Activated naive CD4-positive, alpha-beta T cell treated with anti-CD3 and anti-CD28 coated beads for 36 hours (primary cell): Measurements from ENCODE around the gene OTOF. TPM values are rescaled to one million over a fixed set of nuclear protein-coding genes. Genes with fewer than 3 reads are reported as not detected.

Experiments used
- CTCF ChIA-PET: fragments of 350-600 bp; sonication (Branson Sonifier 250); formaldehyde crosslinking; loops from one replicate; lab custom pipeline; 2021; ENCODE audit warnings: antibody characterized with exemption; lab: Charles Lee
- DNase-seq: peaks from one replicate; pipeline ENCODE4 v3.0.0-alpha.2; 2020
- H3K27ac Mint-ChIP-seq: one replicate; pipeline ENCODE4 v1.8.0; 2021; ENCODE audit warnings: mild to moderate bottlenecking, mixed read lengths
- H3K27me3 Mint-ChIP-seq: one replicate; pipeline ENCODE4 v1.8.0; 2021; ENCODE audit warnings: low read depth, mixed read lengths
- H3K36me3 Mint-ChIP-seq: one replicate; pipeline ENCODE4 v1.8.0; 2021; ENCODE audit warnings: low read depth, mixed read lengths
- H3K4me1 Mint-ChIP-seq: one replicate; pipeline ENCODE4 v1.8.0; 2021; ENCODE audit warnings: low read depth, mixed read lengths
- H3K4me3 Mint-ChIP-seq: one replicate; pipeline ENCODE4 v1.8.0; 2021; ENCODE audit warnings: mild to moderate bottlenecking, moderate library complexity, mixed read lengths
- H3K9me3 Mint-ChIP-seq: one replicate; pipeline ENCODE4 v1.8.0; 2021; ENCODE audit warnings: mixed read lengths
- intact Hi-C: fragments of 100-400 bp; cut with micrococcal nuclease; formaldehyde crosslinking; loops from one replicate; pipeline ENCODE4 v1.15.1; 2023
- total RNA-seq, 2 experiments: library from RNA; stranded (reverse); gene quantifications; one replicate each; pipeline ENCODE4 v1.2.3, GENCODE V29; 2021

The OTOF gene
- total RNA-seq, 2 experiments from 2014 or later: 0.45 to 0.52 TPM

DNA sequence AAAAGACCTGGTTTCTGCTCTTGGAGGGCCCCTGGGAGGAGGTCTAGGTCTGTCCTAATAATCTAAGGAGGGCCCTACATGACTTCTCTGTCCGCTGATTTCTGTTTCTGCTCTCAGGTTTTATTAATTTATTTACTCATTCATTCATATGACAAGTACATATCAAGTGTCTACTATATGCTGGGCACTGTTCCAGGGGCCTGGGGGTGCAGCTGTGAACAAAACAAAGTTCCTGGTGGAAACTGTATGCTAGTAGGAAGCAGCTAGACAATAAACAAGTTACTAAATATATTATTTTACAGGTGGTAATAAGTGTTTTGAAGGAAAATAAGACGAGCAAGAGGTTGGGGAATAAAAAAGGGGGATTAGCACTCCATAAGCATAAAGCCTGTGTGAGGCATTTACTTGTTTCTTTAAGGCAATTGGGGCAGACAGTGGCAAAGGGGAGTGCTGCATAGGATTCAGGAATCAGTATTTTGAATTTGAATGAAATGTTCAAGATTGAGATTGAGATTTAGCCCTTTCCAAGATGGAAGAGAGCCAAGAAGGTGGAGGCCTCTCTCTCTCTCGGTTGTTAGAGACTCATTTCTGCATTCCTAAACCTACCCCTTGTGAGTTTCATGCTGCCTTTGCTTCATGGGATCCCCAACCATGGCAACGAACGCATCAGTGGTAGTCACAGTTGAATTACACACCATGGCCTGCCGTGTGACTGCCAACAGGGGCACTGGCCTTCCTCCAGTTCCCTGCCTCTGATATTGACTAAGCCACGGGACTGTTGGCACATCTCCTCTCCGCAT lies 47.9 kb downstream of the OTOF start:
- H3K9me3 Mint-ChIP-seq: no peaks in the 10 kb centered on the region
- CTCF ChIA-PET: no interaction called here
- intact Hi-C loops: no loop called here
- no peaks in the 10 kb centered on the region for H3K36me3 Mint-ChIP-seq
- H3K27ac Mint-ChIP-seq: no peak overlapping the region
- no peak overlapping the region for H3K4me3 Mint-ChIP-seq
- no peak for DNase-seq
- H3K27me3 Mint-ChIP-seq: peaks cover 3% of the 10 kb centered on the region
- H3K4me1 Mint-ChIP-seq: no peaks in the 10 kb centered on the region

DNA sequence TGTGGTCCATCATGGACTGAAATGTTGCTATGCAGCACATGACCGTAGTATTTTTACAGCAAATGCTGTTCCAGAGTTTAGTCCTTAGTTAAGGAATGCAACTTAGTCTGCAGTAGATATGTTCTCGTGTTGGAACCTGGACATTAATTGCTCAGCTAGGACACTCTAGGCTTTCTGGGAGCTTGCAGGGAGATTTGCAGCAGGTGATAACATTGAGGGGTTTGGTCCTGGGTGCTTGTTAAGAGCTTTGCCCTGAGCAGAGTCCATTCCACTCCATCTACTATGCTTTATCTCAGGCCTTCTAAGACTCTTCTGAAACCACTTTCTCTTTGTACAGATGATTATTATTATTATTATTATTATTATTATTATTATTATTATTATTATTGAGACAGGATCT lies 49.1 kb downstream of the OTOF start:
- Mint-ChIP-seq H3K9me3 (no peaks in the 10 kb centered on the region), H3K27me3 (peaks cover 3% of the 10 kb centered on the region), H3K4me1 (no peaks in the 10 kb centered on the region), H3K4me3 (no peak overlapping the region), H3K27ac (no peak overlapping the region), H3K36me3 (no peaks in the 10 kb centered on the region)
- CTCF ChIA-PET: no interaction called here
- no peak for DNase-seq
- intact Hi-C loops: no loop called here

DNA sequence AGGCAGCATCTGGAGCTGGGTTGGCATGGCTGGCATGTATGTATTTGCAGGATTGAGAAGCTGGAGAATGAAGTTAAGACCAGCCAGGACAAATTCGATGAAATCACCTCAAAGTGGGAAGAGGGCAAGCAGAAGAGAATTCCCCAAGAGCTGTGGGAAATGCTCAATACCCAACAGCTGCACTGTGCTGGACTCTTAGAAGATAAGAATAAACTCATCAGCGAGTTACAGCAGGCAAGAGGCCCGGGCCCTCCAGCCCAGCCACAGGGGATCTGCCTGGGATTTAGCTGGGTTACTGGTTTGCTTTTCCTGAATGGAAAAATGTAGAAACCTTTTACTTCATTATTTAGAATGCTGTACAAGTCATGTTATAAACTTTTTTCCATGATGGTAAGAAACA lies 53.7 kb downstream of the OTOF start:
- no peak overlapping the region for H3K27ac Mint-ChIP-seq
- no peak overlapping the region for H3K4me3 Mint-ChIP-seq
- peaks cover 3% of the 10 kb centered on the region for H3K27me3 Mint-ChIP-seq
- H3K4me1 Mint-ChIP-seq: no peaks in the 10 kb centered on the region
- no peak for DNase-seq
- no peaks in the 10 kb centered on the region for H3K9me3 Mint-ChIP-seq
- H3K36me3 Mint-ChIP-seq: no peaks in the 10 kb centered on the region
- intact Hi-C loops: no loop called here
- CTCF ChIA-PET: no interaction called here

DNA sequence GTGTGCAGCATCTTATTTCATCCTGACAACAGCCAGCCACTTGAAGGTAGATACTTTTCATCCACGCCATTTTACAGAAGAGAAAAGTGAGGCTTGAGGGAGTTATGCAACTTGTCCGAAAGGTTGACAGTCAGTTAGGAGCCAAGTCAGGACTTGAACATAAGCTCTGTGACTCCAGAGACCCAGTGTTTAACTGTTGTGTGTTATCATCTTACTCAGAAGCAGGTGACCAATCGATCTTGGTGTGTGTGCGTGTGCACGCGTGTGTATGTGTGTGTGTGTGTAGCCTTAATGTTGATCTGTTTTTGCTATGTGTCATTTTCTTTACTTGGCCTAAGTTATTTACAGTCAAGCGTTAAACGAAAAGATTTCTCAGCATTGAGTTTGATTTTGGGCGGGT lies 54.2 kb downstream of the OTOF start:
- Mint-ChIP-seq H3K9me3 (no peaks in the 10 kb centered on the region), H3K4me1 (no peaks in the 10 kb centered on the region), H3K27ac (no peak overlapping the region), H3K36me3 (no peaks in the 10 kb centered on the region), H3K4me3 (no peak overlapping the region), H3K27me3 (peaks cover 3% of the 10 kb centered on the region)
- CTCF ChIA-PET: no interaction called here
- no peak for DNase-seq
- intact Hi-C loops: no loop called here

DNA sequence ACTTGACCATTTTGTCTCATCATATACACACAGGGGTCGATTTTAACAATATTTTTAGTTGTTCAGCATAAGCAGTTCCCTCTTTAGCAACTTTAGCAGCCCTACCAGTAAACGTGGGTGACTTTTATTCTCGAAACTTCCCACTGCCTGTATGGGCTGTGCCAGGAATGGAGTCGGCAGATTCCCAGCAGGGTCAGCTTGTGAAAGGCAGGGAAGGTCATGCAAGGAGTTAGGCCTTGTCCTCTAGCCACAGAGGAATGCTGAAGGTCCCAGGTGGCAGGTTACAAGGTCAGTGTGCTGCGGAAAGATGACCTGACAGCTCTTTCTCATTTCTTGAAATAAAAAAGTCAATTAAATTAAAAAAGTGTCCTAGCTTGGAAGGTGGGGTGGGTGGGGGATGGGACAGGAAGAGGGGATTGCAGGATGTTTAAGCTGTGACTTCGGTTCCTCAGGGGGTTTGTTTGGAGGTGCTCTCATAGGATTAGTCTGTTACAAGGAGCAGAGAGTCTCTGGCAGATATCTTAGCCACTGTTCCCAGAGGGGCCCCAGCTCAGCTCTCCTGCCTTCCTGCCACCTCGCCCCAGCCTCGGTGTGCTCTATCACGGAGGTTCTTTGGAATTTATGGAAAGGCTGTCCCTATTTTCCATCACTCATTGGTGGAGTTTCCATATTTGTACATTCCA lies 54.8 kb downstream of the OTOF start:
- Mint-ChIP-seq H3K27ac (no peak overlapping the region), H3K4me1 (no peaks in the 10 kb centered on the region), H3K36me3 (no peaks in the 10 kb centered on the region), H3K27me3 (peaks cover 3% of the 10 kb centered on the region), H3K9me3 (no peaks in the 10 kb centered on the region), H3K4me3 (no peak overlapping the region)
- intact Hi-C loops: no loop called here
- no peak for DNase-seq
- CTCF ChIA-PET: no interaction called here

DNA sequence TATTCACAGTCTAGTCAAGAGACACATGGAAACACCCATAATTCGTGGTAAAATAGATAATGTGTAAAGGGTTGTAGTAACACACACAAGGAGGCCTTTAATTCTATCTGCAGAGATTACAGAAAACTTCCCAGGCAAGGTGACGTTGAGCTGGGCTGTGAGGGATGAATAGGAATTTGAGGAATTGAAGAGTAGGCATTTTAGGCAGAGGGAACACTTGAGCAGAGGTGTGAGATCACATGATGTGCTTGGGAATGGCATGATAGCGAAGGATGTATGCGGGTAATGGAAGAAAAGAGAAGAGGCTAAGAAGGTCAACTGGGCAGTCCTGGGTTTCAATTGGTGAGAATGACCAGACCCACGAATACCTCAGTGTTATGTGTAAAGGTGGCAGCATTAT lies 56.0 kb downstream of the OTOF start:
- CTCF ChIA-PET: interaction anchor here (0.7 kb wide), 1 partner anchor 27 kb away, joined by 3 read pairs; no protein-coding TSS in a partner anchor
- no peaks in the 10 kb centered on the region for H3K9me3 Mint-ChIP-seq

DNA sequence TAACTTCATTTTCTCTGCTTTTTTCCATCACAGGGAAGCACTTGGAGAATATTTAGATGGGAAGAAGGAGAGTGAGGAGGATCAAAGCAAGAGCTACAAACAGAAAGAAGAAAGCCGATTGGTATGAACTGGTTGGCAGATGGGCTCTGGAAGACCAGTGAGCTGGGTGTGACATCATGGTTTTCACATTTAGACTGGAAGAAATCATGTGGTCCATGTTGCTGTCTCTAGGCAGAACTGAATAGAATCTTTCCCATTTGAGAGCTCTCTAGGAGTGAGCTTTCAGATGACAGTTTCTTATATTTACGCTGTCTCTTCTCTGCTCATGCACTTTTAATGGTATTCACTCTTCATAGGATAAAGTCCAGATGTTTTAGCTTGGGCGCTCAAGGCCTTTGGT lies 63.6 kb downstream of the OTOF start:
- Mint-ChIP-seq H3K4me3 (no peak overlapping the region), H3K36me3 (no peaks in the 10 kb centered on the region), H3K27me3 (no peaks in the 10 kb centered on the region), H3K27ac (no peak overlapping the region), H3K9me3 (no peaks in the 10 kb centered on the region), H3K4me1 (peaks cover 9% of the 10 kb centered on the region)
- no peak for DNase-seq
- CTCF ChIA-PET: no interaction called here
- intact Hi-C loops: no loop called here

More for the DNA sequence above, 56.0 kb downstream of the OTOF start:
- Mint-ChIP-seq H3K27me3 (no peaks in the 10 kb centered on the region), H3K4me3 (no peak overlapping the region), H3K36me3 (no peaks in the 10 kb centered on the region), H3K27ac (no peak overlapping the region), H3K4me1 (no peaks in the 10 kb centered on the region)
- no peak for DNase-seq
- intact Hi-C loops: no loop called here

DNA sequence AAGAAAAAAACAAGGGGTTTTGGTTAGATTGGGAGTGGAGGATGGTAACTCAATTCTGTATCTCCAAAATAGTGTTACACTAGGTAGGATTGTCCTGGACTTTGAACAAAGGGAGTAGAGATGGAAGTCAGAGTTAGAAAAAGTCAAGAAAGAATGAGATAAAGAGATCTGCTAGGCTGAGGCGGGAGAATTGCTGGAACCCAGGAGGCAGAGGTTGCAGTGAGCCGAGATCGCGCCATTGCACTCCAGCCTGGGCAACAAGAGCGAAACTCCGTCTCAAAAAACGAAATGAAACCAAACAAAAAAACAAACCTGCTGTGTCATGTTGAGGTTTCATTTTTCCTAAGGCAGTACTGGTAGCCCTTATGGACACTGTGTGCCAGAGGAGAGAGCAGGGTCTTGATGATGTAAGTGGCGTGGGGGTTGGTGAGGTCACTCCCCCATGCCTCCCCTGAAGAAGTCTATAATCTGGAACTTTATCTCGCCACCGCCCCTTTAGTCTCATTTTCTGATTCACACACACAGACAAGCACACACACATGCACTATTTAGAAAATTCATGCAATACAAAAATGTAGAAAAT lies 65.7 kb downstream of the OTOF start:
- H3K27ac Mint-ChIP-seq: no peak overlapping the region
- no peaks in the 10 kb centered on the region for H3K36me3 Mint-ChIP-seq
- DNase-seq: peak; percentile 10
- intact Hi-C loops: no loop called here
- peaks cover 8% of the 10 kb centered on the region for H3K27me3 Mint-ChIP-seq
- peak overlapping the region; percentile 28 for H3K4me3 Mint-ChIP-seq
- CTCF ChIA-PET: interaction anchor here (0.6 kb wide), 1 partner anchor 91 kb away, joined by 4 read pairs; no protein-coding TSS in a partner anchor
- H3K9me3 Mint-ChIP-seq: no peaks in the 10 kb centered on the region
- H3K4me1 Mint-ChIP-seq: peaks cover 9% of the 10 kb centered on the region

DNA sequence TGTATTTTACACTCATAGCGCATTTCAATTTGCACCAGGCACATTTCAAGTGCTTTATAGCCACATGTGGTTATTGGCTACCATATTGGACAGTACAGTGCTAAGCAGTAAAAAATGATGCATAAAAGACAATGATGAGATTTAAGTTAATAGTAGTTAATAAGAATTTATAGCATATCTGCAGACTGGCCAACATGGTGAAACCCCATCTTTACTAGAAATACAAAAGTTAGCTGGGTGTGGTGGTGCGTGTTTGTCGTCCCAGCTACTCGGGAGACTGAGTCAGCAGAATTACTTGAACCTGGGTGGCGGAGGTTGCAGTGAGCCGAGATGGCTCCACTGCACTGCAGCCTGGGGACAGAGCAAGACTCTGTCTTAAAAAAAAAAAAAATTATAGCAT lies 66.5 kb downstream of the OTOF start:
- CTCF ChIA-PET: interaction anchor here (0.6 kb wide), 1 partner anchor 91 kb away, joined by 4 read pairs; no protein-coding TSS in a partner anchor
- Mint-ChIP-seq H3K4me3 (no peak overlapping the region), H3K27ac (no peak overlapping the region)

DNA sequence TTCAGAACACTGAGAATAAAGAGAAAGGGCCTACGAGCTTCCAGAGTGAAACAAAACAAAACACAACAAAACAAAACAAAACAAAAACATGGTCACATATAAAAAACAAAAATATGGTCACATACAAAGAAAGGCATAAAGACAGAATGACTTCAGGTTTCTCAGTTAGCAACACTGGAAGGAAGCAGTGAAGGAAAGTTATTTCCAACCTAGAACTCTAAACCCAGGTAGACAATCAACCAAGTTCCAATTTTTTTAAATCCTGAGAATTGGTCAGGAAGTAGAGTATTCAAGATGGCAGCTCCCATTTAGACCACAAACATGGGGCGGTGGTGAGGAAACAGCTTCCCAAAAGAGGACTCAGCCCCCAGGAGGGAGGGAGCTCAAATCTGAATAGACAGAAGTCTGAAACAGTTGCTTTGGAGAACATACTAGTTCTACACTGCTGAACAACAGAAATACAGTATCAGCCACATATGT lies 67.1 kb downstream of the OTOF start:
- CTCF ChIA-PET: no interaction called here
- H3K36me3 Mint-ChIP-seq: no peaks in the 10 kb centered on the region

More for the DNA sequence above, 66.5 kb downstream of the OTOF start:
- DNase-seq: no peak
- H3K36me3 Mint-ChIP-seq: no peaks in the 10 kb centered on the region
- H3K4me1 Mint-ChIP-seq: peaks cover 9% of the 10 kb centered on the region
- H3K9me3 Mint-ChIP-seq: no peaks in the 10 kb centered on the region
- intact Hi-C loops: no loop called here
- peaks cover 8% of the 10 kb centered on the region for H3K27me3 Mint-ChIP-seq

DNA sequence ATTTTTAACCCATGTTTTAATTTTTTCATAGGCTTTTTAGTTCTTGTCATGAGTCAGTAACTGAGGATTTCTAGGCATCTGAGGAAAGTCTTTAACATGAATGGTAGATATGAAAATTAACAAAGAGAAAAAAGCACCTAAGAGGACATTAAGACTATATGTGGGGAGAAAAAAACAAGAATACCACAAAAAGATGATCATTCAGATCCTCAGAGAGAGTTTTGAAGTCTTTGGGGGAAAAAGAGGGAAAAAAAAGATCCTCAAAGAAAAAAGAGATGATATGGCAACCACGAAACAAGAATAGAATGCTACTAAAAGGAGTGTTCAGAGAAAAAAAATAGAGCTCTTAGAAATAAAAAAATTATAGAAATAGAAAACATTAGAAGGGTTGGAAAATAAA lies 68.1 kb downstream of the OTOF start:
- H3K9me3 Mint-ChIP-seq: no peaks in the 10 kb centered on the region
- H3K4me3 Mint-ChIP-seq: no peak overlapping the region
- intact Hi-C loops: no loop called here
- CTCF ChIA-PET: no interaction called here
- peaks cover 9% of the 10 kb centered on the region for H3K4me1 Mint-ChIP-seq
- peaks cover 8% of the 10 kb centered on the region for H3K27me3 Mint-ChIP-seq
- H3K27ac Mint-ChIP-seq: no peak overlapping the region
- DNase-seq: no peak
- no peaks in the 10 kb centered on the region for H3K36me3 Mint-ChIP-seq

More for the DNA sequence above, 67.1 kb downstream of the OTOF start:
- Mint-ChIP-seq H3K9me3 (no peaks in the 10 kb centered on the region), H3K4me3 (no peak overlapping the region), H3K27ac (no peak overlapping the region), H3K27me3 (peaks cover 8% of the 10 kb centered on the region), H3K4me1 (peaks cover 9% of the 10 kb centered on the region)
- intact Hi-C loops: no loop called here
- DNase-seq: no peak

DNA sequence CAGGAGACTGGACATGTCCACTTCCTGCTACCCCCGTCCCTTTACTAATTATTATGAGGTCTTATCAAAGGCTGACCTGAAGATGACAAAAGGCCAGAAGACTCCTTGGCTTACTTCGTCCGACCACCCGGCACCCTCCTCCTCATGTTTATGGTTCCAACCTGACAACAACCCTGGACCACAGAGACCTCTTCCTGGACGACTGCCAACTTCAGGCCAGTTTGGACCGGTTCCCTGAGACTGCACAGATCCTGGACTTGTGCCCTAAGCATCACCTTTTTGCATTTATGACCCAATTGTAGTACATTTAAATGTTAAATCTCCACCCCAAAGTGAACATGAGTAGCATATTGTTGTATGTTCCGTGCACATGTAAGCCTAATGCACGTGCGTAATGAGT lies 70.4 kb downstream of the OTOF start:
- H3K27me3 Mint-ChIP-seq: peaks cover 10% of the 10 kb centered on the region
- H3K9me3 Mint-ChIP-seq: no peaks in the 10 kb centered on the region
- CTCF ChIA-PET: no interaction called here
- H3K36me3 Mint-ChIP-seq: no peaks in the 10 kb centered on the region
- intact Hi-C loops: no loop called here
- H3K27ac Mint-ChIP-seq: no peak overlapping the region
- no peak overlapping the region for H3K4me3 Mint-ChIP-seq
- DNase-seq: no peak
- H3K4me1 Mint-ChIP-seq: peaks cover 9% of the 10 kb centered on the region
